Measurements from ENCODE around the gene SREBF2. TPM values are rescaled to one million over a fixed set of nuclear protein-coding genes. Genes with fewer than 3 reads are reported as not detected.

Gene SREBF2
- total and polyA plus RNA-seq, 2 donors (not counting 3 experiments of a cell fraction or from before 2014, with no cell fraction given): 101 to 136 TPM

- ChIA-PET POLR2A (no interaction called here), CTCF (interaction anchor here (1.1 to 1.6 kb wide), 2 partner anchors 8 to 18 kb away, joined by 3 to 4 read pairs; partner anchors contain the start of gene SHISA8)
- Histone ChIP-seq H3K4me3 (replicated peaks in 1 of 3; ENCODE audit: insufficient read depth in 1 of 3, low read depth in 1 of 3, low read length in 3 of 3) (no peak overlapping the region), H3K9me3 (replicated peaks; ENCODE audit: control insufficient read depth, insufficient read depth, low read length) (no peaks in the 10 kb centered on the region), H3K9me1 (replicated peaks; ENCODE audit: control insufficient read depth, extremely low read depth, insufficient read depth, low read length) (no peaks in the 10 kb centered on the region), H3K4me1 (ENCODE audit: control insufficient read depth, extremely low read depth, insufficient read depth, low read length) (peaks cover 13% of the 10 kb centered on the region), H3K9ac (replicated peaks; ENCODE audit: extremely low read depth, insufficient read depth, low read length) (no peak overlapping the region), H3K27me3 (ENCODE audit: control insufficient read depth in 2 of 2, insufficient read depth in 2 of 2, low read length in 2 of 2) (peaks cover 9 to 14% of the 10 kb centered on the region in 2 experiments), H3K4me2 (ENCODE audit: insufficient read depth, low read length) (no peak overlapping the region), H3K36me3 (ENCODE audit: control insufficient read depth in 2 of 2, extremely low read depth in 1 of 2, insufficient read depth in 2 of 2, low read length in 2 of 2) (no peaks in the 10 kb centered on the region), H4K20me1 (replicated peaks; ENCODE audit: control insufficient read depth, extremely low read depth, insufficient read depth, low read length) (no peaks in the 10 kb centered on the region), H3K79me2 (ENCODE audit: control insufficient read depth, insufficient read depth, low read length) (no peaks in the 10 kb centered on the region), H3K27ac (ENCODE audit: insufficient read depth, low read depth, low read length) (no peak overlapping the region), H2AFZ (ENCODE audit: low read depth, low read length) (no peak overlapping the region)
- intact Hi-C loops (cut with micrococcal nuclease) (no loop called here), dilution Hi-C loops (cut with MboI; ENCODE audit: extremely low pct_ligation_motif_present, low sequenced_read_pairs) (no loop called here)
- DNase-seq (ENCODE audit: low read depth, low spot score) (no peak), FAIRE-seq (no peak)
- BruUV-seq (replicated peaks): no TSS peak
- TF ChIP-seq GATA2 (IDR thresholded peaks at IDR 0.05; ENCODE audit: insufficient read depth, insufficient read length, low read depth, low read length): no peak
- TF ChIP-seq FOS (IDR thresholded peaks at IDR 0.05; ENCODE audit: borderline replicate concordance, insufficient read depth, low read length): no peak
- no peak for TF ChIP-seq POLR2A (IDR thresholded peaks at IDR 0.05; ENCODE audit: low read depth, low read length)
- no peak for TF ChIP-seq EZH2 (IDR thresholded peaks at IDR 0.05; ENCODE audit: borderline replicate concordance, low read depth, low read length, severe bottlenecking)
- TF ChIP-seq JUN (IDR thresholded peaks at IDR 0.05; ENCODE audit: borderline replicate concordance, insufficient read depth, insufficient read length, low read depth): no peak
- no peak for TF ChIP-seq CTCF (IDR thresholded peaks at IDR 0.05; ENCODE audit: extremely low read depth in 1 of 2, insufficient read depth in 1 of 2, low read depth in 1 of 2, low read length in 2 of 2)
- TF ChIP-seq MAX (IDR thresholded peaks at IDR 0.05; ENCODE audit: insufficient read depth, insufficient read length): no peak
- TF ChIP-seq POLR2AphosphoS5 (IDR thresholded peaks at IDR 0.05; ENCODE audit: insufficient read depth, low read depth, low read length): no peak
- TF ChIP-seq MYC (IDR thresholded peaks at IDR 0.05; ENCODE audit: low read depth, low read length): no peak
Observed at GRCh38 chr22:41922940-41923594, 90.2 kb downstream of the SREBF2 start.

All from endothelial cell of umbilical vein (primary cell).